Ovary (tissue), 3 donors: ENCODE results near the gene CALCB.

ENCODE experiments used
- POLR2A ChIP-seq: fragments of 450-650 bp; IDR thresholded peaks from one replicate; pipeline ENCODE4 v1.6.1; 2017; ENCODE audit warnings: antibody characterized with exemption, mild to moderate bottlenecking, moderate library complexity
- TF ChIP-seq, protein P1 (sequence below), 3 donors: fragments of 450-650 bp in 2 of 3; fragments of 200-600 bp in 1 of 3; IDR thresholded peaks; one replicate each; pipeline versions ENCODE4 v1.5.1 to v1.8.0; 2016 to 2022; ENCODE audit warnings: antibody characterized with exemption in 3 of 3, mild to moderate bottlenecking in 1 of 3
- donor health status: DM: no; HTN: no; CAD: no.

DNA sequence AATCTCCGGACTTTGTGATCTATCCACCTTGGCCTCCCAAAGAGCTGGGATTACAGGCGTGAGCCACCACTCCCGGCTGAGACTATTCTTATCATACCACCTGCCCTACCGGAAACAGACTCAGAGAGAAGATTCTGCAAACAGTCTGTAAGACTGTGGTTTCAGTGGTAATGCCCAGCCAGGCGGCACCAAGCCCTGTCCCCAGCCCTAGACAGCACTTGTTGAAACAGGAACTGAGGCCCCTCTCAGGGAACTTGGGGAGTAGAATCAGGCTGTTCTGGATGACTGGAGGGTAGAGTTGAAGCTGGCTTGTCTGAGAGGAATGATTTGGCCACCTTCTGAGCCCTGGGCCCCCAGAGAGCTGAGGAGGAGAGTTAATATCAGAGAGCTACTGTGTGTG, 40.0 kb downstream of the CALCB start:
- TF ChIP-seq, protein P1, sequence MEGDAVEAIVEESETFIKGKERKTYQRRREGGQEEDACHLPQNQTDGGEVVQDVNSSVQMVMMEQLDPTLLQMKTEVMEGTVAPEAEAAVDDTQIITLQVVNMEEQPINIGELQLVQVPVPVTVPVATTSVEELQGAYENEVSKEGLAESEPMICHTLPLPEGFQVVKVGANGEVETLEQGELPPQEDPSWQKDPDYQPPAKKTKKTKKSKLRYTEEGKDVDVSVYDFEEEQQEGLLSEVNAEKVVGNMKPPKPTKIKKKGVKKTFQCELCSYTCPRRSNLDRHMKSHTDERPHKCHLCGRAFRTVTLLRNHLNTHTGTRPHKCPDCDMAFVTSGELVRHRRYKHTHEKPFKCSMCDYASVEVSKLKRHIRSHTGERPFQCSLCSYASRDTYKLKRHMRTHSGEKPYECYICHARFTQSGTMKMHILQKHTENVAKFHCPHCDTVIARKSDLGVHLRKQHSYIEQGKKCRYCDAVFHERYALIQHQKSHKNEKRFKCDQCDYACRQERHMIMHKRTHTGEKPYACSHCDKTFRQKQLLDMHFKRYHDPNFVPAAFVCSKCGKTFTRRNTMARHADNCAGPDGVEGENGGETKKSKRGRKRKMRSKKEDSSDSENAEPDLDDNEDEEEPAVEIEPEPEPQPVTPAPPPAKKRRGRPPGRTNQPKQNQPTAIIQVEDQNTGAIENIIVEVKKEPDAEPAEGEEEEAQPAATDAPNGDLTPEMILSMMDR (IDR thresholded peaks at IDR 0.05): no peak
- TF ChIP-seq POLR2A: no peak
